ENCODE measurements around the gene TENM4.

DNA sequence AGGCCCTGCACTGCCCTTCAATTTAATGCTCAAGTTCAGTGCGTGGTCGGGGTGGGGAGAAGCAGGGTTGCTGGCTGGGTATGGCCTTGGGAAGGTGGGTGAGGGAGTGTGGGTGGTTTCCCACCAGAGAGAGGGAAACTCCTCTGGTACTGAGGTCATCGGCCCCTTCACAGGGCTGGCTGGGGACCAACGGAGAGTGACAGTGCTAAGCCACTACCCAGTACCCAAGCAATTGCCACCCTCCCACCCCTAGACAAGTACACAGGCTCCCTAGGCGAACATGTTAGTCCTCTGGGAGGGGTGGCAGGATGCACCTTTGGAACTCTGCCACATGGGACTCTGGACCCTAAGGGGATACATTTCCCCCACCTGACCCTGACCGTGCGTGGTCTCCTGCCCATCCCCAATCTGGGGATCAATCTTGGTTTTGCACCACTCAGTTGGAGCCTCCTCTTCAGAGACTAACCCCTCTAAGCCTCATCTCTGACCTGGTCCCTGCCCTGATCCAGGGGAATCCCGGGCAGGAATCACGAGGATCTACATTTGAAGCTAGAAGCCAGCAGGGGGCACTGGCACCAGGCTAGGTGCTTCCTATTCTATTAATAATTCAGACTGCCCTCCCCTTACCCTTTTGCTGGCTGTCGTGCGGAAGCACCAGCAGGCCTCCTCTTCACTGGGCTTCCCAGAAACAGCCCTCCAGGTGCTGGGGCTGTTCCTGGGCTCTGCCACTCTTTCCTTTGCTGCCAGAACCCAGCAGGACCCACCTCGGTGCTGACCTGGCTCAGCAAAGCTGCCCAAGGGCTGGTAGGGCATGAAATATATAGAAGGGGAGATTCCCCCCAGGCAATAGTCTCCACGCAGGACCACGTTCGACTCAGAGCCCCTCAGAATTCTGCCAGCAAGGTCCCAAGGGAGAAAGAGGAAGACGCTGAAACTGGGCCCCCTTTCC is 377.7 kb downstream of the TENM4 start:
- TF ChIP-seq, protein P1, sequence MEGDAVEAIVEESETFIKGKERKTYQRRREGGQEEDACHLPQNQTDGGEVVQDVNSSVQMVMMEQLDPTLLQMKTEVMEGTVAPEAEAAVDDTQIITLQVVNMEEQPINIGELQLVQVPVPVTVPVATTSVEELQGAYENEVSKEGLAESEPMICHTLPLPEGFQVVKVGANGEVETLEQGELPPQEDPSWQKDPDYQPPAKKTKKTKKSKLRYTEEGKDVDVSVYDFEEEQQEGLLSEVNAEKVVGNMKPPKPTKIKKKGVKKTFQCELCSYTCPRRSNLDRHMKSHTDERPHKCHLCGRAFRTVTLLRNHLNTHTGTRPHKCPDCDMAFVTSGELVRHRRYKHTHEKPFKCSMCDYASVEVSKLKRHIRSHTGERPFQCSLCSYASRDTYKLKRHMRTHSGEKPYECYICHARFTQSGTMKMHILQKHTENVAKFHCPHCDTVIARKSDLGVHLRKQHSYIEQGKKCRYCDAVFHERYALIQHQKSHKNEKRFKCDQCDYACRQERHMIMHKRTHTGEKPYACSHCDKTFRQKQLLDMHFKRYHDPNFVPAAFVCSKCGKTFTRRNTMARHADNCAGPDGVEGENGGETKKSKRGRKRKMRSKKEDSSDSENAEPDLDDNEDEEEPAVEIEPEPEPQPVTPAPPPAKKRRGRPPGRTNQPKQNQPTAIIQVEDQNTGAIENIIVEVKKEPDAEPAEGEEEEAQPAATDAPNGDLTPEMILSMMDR (IDR thresholded peaks at IDR 0.05), result peak in 5 of 6 experiments; percentile 5 to 53 (median 30)
- TF ChIP-seq POLR2A (IDR thresholded peaks at IDR 0.05), result no peak
